ENCODE measurements around the gene DOCK11.
A peak's percentile ranks its signal among the peaks of the same experiment; 100 is the strongest.
"Not testable (repeated sequence)": the region's sequence is repeated elsewhere in the genome, so short reads cannot be mapped to it uniquely, and the experiment has no call there.

Gene DOCK11

DNA sequence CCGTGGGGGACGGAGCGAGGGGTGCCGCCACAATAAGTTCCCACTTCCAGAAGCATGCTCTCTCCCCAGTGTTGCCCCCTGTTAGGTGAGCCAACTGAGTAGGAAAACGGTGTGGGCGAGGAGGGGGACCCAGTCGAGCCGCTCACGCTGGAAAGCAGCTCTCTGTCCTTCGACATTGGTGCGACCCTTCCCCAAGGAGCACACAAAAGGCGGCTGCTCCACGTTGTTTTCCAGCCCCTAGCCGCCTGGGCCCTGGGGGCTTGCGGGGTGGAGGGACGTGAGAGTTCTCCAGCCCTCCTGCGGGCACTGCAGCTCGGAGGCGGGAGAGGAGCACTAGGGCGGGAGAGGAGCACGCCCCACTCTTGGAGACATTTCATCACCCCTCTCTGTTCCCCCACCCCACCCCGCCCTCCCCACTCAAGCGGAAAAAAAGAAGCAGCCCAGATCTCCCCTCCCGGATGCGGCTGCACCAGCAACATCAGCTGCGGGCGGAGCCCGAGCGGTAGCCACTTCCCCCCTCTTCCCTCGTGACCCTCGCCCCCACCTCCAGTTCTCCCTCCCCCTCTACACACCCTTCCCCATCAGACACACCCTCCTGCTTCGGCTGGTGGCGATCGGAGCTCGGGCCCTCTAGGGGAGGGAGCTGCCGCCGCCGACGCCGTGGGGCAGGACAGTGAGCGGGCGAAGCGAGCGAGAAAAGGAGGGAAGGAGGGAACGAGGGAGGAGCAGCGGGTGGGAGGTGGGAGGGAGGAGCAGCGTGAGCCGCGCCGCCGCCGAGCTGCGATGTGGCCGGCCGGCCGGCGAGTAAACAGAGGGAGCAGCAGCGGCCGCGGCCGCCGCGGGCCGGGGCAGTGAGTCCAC lies at the start of gene DOCK11:
TSS of gene DOCK11 (plus strand) at position 755 of the 861 bp plus-strand sequence. CDS start 157 bp downstream, outside the sequence.
- peak; percentile 23 for DNase-seq

GRCh38 chrX:118448273-118448783 lies 47.3 kb upstream of the DOCK11 start:
- DNase-seq: no peak

DNA sequence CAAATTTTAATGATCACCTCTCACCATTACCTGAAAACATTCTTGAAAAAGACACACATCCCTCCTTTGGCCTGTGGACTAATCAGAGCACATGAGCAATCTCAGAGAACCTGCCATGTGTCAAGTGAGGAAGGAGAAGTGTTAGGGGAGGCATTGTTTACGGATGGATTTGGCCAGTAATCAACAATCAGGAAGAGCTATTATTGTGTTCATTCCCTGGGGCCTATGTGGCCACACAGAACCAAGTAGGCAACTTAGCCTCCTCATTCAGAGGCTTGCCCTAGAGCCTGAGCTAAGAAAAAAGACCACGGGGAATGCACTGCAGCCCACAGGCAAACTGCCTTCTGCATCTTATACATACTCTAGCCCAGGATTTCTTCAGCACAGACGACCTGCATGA lies 40.6 kb upstream of the DOCK11 start:
- no peak for DNase-seq

- peak; percentile 40 for DNase-seq
These were observed 36.1 kb upstream of the DOCK11 start for GRCh38 chrX:118459494-118459893.

- no peak for DNase-seq
These were observed 31.1 kb upstream of the DOCK11 start for GRCh38 chrX:118464501-118464900.

- DNase-seq: no peak
These were observed 27.5 kb upstream of the DOCK11 start for GRCh38 chrX:118468122-118468521.

- DNase-seq: not testable (repeated sequence)
These were observed 24.8 kb upstream of the DOCK11 start for GRCh38 chrX:118470721-118471347.

DNA sequence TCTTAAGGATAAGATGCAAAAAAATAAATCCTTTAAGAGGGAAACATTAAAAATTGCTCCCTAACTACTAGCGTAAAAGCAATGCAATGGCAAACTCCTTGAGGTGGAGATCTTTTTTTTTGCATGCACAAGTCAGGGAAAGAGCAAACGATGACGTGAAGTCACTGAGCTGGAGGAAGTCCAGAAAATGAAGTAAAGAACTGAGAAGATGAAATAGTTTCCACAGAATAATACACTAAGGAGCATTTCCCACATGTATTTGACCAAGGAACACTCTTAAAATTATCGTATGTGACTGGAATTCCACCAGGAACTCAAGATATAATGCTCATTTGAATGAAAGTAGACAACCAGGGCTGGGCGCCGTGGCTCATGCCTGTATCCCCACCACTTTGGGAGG lies 21.0 kb upstream of the DOCK11 start:
- DNase-seq: no peak

- DNase-seq: no peak
These were observed 19.7 kb upstream of the DOCK11 start for GRCh38 chrX:118475903-118476302.

GRCh38 chrX:118480172-118480571 lies 15.4 kb upstream of the DOCK11 start:
- no peak for DNase-seq

DNA sequence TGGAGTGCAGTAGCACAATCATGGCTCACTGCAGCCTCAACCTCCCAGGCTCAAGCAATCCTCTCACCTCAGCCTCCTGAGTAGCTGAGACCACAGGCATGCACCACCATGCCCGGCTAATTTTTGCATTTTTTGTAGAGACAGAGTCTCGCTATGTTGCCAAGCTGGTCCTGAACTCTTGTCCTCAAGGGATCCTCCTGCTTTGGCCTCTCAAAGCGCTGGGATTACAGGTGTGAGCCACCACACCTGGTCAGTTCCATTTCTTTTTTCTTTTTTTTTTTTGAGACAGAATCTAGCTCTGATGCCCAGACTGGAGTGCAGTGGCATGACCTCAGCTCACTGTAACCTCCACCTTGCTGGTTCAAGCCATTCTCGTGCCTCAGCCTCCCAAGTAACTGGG lies 13.2 kb upstream of the DOCK11 start:
- DNase-seq: not testable (repeated sequence)

DNA sequence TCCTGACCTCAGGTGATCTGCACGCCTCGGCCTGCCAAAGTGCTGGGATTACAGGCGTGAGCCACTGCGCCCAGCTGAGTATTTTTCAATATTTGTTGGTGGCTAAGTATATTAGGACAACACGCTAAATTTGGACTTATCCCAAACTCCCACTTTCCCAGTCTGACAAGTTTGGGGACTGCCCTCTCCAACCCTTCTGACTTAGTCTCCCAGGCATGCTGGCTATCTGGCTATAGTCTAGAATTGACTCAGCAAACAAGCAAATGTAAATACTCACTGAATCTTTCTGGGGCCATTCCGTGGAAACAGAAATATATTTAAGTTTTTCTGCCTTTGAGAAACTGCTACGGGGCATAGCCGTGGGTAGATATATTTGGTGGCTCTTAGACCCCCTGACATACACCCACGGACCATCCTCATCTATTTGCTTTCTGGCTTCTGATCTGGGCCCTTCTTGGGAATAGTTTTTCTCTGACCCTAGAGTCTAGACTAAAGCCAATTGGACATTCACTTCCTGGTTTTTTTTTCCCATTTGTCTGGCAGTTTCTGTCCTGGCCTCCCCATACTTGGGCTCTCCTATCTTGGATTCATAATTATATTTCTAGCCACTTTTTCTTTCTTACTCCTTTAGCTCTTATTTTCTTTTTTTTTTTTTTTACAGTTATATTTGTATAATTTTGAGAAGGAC lies 11.3 kb upstream of the DOCK11 start:
- DNase-seq: no peak

DNA sequence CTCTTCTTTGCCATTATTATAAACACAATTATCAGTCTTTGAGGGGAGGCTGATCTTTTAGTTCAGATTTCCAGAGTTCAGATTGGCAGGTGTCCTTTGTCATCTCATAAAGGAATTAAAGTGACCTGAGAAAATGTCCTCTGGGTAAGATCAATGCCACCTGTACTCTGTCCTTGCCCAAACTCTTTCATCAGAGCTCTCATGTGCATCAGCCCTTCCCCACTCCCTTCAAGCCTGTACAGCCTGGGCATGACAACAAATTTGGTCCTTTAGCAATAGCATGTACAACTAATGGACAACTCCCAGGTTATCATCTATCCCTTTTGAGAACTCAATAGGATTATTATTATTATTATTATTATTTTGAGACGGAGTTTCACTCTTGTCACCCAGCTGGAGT lies 8.9 kb upstream of the DOCK11 start:
- DNase-seq: not testable (repeated sequence)

GRCh38 chrX:118493016-118493415 lies 2.6 kb upstream of the DOCK11 start:
- DNase-seq: no peak

DNA sequence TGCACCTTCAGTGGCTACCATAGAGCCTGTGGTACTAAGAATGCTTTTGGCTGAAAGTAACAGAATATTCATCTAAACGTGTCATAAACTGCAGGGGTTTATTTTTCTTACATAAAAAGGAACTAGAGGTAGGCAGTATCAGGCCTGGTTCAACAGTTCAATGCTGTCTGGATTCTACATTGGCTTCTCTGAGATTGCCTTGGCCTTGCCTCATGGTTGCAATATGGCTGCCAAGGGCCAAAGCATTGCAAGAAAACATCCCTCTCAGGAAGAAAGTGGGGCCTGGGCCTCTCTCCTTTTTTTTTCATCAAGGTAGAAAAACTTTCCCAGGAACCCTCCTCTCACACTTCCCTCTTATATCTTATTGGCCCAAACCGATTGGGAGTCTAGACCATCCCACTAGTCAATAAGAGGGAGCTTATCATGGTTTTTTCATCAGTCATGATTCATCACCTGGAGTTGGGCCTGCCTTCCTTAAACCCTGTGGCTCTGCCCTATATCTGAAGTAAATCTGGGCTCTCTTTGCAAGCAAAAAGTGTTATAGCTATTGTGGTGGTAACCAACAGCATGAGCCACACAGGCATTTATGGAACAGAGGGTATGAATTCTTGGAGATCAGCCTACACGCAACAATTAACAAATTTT lies 1.8 kb upstream of the DOCK11 start:
- DNase-seq: no peak

GRCh38 chrX:118495958-118496762 lies 545 bp downstream of the DOCK11 start:
- DNase-seq: peak; percentile 12

DNA sequence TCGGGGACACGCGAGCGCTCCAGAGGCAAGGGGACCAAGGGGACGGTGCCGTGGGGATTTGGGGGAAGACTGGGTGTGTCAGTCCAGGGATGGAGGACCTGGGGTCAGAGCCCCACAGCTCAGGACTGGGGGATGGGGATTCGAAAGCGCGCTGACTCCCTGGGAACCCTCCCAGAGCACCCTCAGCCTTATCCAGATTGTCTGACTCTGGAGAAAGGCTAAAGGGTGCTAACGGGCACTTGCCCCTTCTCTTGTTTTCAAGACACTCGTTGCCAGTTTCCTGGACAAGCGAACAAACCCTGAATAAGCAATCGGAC lies 1.1 kb downstream of the DOCK11 start:
- no peak for DNase-seq

DNA sequence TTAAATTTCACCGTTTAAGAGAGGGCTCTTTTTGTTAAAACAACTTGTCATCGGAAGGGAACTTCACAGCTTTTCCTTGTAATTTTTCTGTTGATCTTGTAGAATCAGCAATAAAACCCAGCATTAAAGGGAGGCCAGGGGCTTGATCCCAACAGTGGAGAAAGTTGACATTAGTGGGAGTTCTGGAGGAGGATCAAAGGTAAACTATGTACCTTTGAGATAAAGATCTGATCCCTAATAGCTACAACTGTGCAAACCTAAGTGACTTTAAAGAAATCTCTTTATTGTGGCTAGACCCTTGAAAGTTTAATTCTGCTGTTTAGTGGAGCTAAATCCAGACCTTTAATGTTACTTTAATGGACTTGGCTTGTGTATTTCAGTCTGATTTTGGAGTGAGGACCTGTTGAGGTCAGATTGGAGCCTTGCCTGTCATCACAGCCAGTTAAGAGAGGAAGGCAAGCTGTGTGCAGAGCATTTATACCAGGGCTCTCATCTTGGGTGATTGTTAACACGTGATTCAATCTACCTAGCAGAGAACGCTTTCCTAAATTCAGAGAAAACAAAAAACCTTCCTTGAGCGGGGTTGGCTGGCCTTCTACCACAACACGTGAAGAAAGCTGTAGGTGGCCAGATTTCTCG lies 1.7 kb downstream of the DOCK11 start:
- no peak for DNase-seq

DNA sequence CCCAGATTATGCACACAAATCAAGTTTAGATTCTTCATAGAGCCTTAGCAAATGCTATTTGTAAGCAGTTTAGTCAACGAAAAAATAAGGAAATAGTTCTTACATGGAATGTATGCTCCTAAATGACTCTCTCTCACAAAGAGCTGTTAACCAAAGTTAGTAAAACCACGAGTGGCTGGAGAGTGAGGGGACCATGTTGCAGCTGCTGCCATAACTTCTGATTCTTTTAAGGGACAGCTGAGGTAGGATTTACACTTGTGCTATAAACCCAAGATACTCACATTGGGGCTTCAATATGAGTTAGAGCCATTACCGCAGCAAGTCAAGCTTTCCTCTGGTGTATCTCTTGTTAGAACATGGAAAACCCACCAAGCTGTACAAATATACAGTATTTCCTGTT lies 2.7 kb downstream of the DOCK11 start:
- DNase-seq: no peak

GRCh38 chrX:118498755-118499154 lies 3.1 kb downstream of the DOCK11 start:
- no peak for DNase-seq

- no peak for DNase-seq
These were observed 3.7 kb downstream of the DOCK11 start for GRCh38 chrX:118499295-118499694.

Measured in SHP77 treated with DMSO at 0.1 percent for 48 hours (cell line).